ENCODE data around the gene LGR5.

The LGR5 gene

GRCh38 chr12:71626768-71627167, 187.2 kb downstream of the LGR5 start:
- peaks cover 66% of the 10 kb centered on the region for H3K36me3 Mint-ChIP-seq (ENCODE audit: low read depth)
- DNase-seq (ENCODE audit: low spot score): no peak
- no peak overlapping the region for H3K4me3 Mint-ChIP-seq
- H3K9me3 Mint-ChIP-seq: no peaks in the 10 kb centered on the region
- no peaks in the 10 kb centered on the region for H3K27me3 Mint-ChIP-seq (ENCODE audit: low read depth)
- H3K4me1 Mint-ChIP-seq (ENCODE audit: low read depth): peaks cover 16% of the 10 kb centered on the region
- peak overlapping the region; percentile 45 for H3K27ac Mint-ChIP-seq

DNA sequence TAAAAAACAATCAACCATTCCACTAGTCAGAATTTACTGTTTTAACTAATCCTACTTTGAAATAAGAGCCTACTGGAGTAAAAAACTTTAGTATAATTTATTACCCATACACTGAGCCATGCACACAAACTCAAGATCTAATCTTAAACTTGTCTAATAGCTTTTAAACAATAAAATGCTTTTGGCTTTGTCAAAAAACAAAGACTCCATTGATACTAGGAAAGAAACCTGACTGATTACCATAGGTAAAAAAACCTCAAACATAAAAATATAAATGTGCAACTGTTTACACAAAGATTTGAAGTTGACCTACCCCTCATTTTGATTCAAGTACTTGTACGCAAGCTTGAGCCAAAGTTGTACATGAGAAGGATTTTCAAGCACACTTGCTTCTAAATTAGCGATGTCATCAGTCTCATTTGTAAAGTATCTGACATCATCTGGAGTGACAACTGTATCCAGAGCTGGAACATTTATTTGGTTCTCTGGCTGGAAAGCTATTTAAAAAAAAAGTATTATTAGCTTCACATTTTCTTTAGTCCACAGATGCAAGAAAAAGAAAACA, 187.9 kb downstream of the LGR5 start:
- H3K27ac Mint-ChIP-seq: no peak overlapping the region
- H3K9me3 Mint-ChIP-seq: no peaks in the 10 kb centered on the region
- no peak for DNase-seq (ENCODE audit: low spot score)
- H3K27me3 Mint-ChIP-seq (ENCODE audit: low read depth): no peaks in the 10 kb centered on the region
- no peak overlapping the region for H3K4me3 Mint-ChIP-seq
- H3K4me1 Mint-ChIP-seq (ENCODE audit: low read depth): peaks cover 16% of the 10 kb centered on the region
- peaks cover 67% of the 10 kb centered on the region for H3K36me3 Mint-ChIP-seq (ENCODE audit: low read depth)

All from T-helper 2 cell treated with Interferon-gamma antibody and Interleukin-4, amounts not matched to agents 5 μg/mL and 100 μg/mL, for 36 hours (primary cell).